ENCODE measurements around the gene TTLL8.

TTLL8 gene

DNA sequence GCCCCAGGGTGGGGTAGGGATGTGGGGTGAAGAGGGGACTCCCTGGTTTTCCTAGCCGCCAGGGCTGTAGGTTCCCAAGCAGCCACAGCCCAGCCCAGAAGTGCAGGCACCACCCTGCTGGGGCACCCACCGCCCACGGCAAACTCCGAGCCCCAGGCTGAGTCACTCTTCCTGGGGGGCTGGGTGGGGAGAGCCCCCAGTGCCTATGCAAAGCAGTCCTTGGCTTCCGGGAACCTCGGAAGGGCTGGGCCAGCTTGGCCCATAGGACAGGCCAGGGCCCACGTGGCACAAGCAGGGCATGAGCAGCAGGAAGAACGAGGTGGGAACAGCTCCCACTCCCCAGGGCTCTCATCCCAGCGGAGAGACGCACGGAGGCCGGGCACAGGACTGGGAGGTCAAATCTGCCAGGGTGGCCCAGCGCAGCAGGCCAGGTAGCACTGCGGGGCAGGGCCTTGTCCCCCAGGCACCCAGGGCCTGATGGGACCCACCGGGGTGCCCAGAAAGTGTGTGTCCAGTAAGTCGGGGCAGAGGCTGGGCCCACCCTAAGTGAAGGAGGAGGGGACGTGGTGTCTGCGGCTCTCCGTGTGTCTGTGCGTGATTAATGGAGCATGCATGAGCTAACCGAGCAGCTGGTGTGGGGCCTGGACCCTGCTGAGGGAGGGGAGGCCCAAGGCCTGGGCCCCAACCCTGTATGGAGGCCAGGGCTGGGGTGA lies 41.0 kb downstream of the TTLL8 start:
- DNase-seq, result no peak

DNA sequence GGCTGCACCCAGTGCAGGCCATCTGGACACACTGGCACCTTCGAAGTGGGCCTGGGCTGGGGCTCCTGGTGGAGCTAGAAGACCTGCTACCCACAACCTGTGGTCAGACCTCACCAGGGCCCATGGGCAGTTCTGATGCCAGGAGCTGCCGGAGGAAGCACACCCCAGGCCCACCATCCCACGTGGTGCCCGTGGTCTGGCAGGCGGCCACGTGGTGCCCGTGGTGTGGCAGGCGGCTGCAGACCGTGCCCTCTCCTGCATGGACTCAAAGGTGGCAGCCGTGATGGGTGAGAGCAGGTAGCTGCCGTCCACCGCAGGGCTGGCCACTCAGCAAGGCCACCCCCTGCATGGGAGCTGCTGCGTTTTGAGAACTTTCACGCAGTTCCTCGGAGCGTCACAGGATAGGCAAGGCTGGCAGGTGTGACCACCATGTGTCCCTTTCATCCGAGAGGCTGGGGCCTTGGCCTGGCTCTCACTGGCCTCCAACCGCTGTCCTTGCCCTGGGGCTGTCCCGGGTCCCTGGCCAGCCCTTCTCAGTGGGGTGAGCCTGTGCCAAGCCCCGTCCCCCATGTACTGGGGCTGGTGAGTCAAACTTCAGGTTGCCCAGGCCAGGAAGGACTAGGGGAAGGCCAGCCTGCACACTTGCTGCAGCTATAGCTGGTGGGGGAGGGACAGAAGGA lies 41.6 kb downstream of the TTLL8 start:
- no peak for DNase-seq

DNA sequence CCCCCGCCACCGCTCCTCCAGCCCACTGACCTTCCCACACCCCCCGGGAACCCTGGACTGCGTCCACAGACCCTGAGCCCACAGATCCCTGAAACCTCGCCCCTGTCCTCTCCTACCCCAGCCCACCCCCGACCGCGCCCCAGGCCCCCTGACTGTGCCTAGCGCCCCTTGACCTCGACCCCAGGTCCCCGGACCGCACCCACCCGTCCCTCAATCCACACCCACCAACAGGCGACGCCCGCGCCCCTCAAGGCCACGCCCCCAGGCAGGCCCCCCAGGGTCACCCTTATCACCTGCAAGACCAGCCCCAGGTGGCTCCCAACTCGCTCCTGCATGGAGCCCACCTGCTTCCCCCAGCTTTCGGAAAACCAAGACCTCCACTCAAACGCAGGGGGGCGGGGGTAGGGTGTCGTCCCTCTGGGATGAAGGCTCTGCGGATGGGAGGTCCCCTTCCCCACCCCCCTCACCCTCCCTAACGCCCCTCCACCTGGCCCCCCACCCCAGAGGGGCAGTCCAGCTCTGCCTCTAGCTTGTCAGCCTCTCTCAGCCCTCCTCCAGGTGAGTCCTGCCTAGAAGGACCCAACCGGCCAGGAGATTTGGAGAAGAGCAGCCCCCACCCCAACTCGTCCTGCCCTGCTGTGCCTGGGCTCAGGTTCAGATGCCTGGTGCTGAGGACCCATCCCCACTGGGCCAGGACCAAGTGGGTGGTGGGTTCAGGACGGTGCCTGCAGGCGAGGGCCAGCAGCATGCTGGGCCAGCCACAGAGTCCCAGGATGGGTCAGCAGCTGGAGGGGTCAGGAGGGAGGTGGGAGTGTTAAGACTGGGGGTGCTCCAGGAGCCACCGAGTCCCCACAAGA lies 42.4 kb downstream of the TTLL8 start:
- no peak for DNase-seq

DNA sequence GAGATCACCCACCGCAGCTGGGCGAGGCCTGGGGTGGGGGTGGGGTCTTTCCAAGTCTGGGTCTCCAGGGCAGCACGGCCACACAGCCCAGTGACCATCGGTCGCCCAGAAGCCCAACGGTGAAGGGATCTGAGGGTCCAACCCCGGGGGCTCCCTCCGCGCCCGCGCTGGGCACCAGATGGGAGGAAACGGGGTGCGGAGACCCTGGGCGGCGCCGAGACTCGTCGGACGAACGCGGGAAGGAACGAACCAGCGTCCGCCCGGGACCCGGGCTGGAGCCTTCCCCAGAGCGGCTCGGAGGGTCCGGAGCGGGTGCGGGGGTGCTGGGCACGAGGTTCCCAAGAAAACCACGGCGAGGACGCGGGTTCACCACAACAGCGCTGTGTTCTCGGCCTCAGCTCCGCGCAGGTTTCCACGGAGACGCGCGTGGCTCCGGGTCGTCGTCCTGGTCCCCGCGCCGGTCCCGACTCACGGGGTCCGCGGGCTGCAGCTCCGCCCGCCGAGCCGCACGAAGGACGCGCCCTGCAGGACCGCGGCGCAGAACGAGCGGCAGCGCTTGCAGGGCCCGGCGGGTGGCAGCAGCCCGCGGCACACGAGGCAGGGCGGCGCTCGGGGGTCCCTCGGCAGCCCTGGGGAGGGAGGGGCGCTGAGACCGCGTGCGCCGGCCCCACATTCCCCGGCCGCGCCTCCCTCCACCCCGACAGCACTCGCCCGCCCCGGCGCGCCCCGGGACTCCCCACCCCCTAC lies 43.3 kb downstream of the TTLL8 start:
- no peak for DNase-seq

DNA sequence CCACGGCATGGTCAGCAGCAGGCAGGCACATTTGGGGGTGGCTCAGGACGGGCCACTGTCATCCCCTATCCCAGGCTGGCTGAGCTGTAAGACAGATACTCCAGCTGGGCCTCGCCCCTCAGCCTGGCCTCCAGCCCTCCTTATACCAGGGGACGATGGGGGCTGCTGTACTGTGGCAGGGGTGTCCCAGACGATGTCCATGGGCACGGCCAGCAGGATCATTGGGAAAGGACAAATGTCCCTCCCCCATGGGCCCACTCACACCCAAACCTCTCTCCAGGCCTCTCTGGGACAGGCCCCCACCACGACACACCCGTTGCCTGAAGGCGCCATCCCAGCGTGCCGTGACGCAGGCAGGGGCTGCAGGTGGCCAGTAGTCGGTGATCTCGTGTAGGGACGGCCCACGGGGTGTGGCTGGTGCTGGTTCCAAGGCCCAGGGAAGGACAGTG lies 44.0 kb downstream of the TTLL8 start:
- DNase-seq, result no peak

DNA sequence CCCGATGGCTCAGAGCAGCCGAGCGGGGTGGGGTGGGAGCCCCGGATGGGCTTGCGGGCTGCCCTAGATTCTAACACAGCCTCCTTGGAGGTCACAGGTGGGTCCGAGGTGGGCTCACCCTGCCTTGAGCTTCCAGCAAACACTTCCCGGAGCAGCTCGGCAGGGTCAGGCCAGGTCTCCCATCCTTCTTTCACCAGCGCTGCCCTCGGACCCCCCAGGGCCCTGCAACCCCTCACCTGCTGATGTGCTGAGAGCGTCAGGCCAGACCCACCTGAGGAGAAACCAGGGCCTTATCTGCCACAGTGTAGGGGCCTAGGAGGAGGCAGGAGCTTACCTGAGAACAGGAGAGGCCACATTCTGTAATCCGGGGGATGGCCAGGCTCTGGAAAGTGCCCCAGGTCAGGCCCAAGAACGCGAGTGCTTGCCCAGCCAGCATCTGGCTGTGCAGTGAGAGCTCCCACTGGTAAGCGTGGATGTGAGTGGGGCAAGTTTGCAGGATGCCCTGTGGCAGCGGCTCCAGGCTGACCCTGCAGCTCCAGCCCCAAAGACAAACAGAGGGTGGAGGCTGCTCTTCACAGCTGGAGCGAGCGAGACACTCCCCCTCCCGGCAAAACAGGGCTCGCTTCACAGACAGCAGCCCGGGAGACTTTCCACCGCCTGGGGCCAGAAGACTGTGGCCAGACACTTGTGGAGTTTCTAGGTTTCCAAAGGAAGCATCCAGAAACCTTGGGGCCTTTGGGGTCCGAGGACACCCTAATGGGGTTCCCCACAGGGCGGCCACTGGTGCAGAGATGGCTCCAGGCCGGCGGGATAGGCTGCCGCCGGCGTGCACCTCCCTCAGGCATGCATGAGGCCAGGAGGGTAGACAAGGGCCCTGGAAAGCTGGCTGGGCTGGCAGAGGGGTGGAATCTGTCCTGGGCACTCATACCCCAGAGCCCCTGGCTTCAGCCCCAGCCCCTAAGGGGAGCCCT lies 45.6 kb downstream of the TTLL8 start, which contains the start of gene IL17REL:
Gene IL17REL, minus strand, starts transcription at position 555 of the 971 bp plus-strand sequence. Its CDS starts 119 bp downstream, at position 436.
- no peak for DNase-seq

DNA sequence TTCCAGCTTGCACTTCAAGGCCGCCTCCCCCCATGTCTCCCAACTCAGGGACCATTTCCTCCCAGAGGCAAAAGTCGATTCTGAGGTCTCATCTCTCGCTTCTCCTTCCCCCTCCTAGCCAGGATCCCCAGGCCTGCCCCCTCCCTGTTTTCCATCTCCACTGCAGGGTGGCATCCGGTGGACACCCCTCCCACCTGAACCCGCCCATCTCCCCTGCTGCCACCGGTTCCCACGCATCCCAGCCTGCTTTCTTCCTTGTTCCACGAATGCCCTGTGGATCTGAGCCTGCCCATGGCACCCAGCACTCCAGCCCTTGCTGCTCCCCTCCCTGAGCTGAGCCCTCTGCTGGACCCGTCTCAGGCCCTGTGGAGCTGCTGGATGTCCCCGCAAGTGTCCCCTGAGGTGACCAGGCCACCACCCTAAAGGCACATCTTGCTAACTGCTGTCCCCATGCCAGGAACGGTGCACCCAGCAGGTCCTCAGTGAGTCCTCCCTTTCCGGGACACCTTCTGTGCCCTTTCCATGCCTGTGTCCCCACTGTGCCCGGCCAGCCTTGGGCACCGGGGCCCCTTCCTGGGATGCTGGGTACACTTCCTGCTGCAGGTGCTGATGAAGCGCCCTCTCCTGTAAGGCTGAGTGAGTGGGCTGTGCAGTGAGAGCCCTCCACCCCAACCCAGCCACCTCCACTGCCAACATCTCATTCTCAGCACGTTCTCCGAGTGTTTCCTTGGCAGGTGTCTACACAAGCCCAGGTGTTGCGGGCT lies 46.5 kb downstream of the TTLL8 start:
- DNase-seq, result no peak

DNA sequence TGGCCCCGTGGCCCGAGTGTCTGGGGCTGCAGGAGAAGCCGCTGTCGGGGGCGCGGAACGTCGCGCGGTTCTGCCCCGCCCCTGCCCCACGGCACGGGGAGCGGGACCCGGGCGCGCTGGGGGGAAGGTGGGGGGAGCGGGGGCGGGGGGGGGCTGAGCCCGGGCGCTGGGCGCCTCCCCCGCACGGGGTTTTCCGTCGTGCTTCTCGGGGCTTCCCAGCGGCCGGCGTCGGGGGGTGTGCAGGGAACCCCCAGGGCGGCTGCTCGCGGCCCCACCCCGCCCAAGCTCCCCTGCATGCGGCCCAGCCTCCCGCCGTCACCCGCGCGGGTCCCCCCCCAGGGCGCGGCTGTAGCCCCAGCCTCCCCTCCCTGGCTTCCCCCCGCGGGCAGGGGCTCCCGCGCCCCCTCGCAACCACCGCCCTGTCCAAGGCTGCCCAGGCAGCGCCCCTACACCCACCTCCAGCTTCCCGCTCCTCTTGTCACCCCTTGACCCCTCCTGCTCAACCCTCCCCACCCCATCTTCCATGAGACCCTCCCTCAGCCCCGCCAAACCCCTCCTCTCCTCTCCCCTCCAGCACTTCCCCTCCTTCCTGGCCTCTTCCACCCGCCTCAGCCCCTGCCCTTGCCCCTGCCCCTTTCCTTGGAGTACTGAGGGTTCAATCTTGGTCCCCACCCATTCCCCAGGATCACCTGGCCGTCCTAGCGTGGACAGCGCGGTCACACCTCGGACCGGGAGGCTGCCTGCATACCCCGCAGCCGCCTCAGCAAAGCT lies 47.2 kb downstream of the TTLL8 start:
- DNase-seq, result no peak

DNA sequence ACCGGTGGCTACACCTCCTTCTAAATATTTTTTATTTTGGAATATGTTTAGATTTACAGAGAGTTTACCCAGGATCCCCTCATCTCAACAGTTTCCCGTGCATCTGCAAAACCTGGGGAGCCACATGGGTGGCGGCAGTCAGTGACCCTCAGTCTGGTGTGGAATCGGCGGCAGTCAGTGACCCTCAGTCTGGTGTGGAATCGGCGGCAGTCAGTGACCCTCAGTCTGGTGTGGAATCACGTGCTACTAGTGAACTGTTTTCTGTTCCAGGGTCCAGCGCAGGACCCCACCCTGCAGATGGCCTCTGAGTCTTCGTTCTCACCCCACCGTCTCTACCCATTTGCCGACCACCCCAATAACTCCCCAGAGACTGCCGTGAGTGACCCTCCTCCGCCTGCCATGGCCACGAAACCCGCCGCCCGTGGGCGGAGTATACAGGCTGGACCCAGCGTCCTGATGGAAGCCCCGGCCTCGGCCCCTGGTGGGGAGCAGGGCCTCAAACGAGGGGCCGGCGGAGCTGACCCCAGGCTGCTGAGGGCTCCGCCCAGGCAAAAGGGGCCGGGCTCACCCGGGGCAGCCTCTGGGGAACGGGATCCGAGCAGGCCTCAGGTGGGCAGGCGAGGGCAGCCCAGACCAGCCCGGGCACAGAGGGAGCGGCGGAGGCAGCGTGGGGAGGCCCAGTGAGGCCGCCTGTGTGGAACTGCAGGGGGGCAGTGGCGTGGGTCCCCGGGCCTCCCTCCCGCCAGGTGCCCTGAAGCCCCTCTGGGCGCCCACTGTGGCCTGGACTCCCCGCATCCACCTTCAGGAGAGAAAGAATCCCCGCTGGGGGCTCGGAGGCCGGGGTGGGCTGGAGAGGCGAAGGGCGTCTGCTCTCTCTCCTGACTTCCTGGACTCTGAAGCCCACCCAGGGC lies 48.1 kb downstream of the TTLL8 start:
- DNase-seq, result no peak

DNA sequence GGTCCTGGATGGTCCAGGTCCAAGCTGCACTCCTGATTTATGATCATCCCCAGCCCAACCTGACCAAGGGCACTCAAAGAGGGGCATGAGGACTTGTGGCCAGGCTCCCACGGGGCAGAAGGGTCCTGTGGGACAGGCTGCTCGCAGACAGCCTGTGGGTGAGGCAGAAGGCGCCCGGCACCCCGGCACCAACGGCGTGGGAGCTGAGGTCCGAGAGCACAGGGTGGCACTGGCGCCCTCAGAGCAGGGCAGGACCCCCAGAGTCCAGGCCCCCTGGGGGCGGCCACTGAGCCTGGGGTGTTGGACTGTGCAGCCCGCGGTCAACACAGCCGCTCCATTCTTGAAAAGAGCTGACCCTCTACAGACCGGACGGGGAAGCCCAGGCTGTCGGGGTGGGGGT lies 48.8 kb downstream of the TTLL8 start:
- no peak for DNase-seq

DNA sequence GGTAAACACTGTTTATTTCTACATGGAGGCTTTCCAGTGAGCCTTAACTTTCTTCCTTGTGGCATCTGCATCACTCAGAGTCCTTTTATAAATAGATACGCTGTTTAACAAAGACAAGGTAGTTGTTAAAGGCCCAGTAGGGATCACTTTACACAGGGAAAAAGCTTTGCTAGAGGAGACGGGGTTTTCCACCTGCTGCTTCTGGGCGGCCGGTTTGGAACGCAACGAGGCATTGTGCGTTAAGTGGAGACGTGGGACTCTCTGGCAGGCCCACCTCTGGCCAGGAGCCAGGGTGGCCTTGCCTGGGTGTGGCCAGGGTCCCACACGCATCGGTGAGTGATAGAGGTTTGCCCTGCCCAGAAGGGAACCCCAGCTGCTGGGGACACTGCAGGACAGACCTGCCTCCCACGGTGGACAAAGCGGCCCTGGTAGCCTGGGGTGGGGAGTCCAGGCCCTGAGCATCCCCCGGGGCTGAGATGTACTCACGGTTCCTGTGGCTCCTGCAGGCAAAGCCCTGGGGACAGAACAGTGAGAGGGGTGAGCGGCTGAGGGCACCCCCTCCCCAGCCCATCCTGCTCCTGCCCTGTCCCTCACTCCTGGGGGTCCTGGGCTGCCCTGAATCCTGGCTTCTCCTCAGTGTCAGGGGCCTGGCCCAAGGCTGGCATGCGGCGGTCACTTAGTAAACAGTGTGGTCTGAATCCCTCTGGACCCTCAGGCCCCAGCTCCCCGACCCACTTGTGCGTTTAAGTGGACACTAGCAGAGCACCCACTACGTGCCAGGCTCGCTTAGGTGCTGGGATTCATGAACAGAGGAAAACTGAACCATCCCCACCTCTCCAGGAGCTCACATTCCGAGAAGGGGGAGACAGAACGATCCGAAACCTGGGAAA lies 49.7 kb downstream of the TTLL8 start:
- DNase-seq, result no peak

DNA sequence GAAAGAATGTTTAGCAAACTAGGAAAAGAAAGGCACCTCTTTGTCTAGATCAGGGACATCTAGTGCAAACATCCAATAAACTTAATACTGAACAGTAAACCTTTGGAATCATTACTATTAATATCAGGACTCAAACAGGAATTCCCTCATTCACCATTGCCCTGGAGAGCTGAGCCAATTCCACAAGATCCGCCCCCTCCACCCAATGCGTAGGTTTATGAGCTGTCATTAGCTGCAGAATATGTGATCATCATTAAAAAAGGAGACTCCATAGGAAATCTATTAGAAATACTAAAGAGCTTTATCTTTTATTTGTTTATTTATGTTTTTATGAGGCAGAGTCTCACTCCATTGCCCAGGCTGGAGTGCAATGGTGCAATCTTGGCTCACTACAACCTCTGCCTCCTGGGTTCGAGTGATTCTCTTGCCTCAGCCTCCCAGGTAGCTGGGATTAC lies 51.0 kb downstream of the TTLL8 start:
- no peak for DNase-seq

DNA sequence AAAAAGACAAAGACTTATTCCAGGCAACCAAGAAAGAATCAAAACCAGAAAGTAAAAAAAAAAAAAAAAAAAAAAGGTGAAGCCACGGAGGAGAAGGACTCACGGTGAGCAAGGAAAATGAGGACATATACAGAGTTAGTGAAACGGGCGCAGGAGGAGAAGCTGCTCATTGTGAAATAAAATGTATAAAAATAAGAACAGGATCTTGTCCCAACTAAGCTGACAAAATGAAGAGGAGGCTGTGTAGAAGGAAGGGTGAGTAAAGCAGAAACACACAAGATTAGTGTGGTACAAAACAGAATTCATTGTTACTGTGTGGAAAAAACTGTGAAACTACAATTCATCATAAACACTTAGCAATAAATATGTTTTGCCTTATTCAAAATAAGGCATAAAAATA lies 53.2 kb downstream of the TTLL8 start:
- DNase-seq, result no peak

DNA sequence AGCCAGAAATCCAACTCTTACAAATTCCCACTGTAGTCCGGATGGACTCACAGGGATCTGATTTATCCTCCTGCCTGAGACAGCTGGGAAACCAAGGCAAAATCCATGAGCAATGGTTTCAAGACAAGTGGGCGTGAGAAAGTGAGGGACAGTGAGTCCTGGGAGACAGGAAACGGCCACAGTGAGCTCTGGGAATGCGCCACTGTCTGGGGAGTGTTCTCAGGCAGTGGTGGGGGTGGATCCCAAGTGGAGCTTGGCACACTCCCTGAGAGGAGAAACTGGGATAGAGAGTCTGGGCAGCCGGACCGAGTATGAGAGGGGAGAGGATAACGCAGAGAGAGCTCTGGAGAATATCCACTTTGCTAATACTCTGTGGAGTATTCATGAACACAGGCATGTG lies 55.3 kb downstream of the TTLL8 start:
- DNase-seq, result no peak

DNA sequence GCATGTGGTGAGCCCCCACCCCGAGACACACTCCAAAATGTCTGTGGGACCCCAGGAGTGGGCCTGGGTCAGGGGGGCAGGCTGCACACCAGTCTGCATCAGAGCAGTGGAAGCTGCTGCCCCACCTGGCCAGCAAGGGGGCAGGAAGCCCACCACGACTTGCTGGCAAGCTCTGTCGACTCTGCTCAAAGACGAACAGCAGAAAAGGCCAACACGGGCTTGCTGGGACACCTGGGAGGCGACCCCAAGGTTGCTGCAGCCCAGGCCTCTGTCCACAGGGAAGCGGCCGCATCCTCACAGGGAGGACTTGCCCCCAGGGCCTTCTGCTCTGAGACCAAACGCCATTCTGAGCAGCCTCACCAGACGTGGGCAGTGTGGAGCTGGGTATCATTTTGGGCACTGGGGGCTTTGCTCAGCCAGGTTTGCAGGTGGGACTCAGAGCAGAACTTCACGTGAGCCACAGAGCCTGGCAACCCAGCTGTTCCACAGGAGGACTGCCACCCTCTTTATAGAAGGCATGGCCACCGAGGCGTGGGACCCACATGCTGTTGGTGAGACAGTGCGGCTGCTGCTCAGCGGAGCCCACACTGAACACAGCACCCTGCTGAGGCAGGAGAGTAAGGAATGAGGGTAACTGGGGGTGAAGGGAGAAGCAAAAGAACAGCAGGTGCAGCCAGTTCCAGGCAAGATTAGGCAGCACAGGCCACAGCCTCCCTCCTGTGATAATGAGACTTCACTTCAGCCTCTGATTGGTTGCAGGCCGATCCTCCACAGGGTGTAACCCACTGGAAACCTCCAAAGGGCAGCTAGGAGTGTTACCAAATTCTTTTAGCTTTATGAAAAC lies 56.5 kb downstream of the TTLL8 start:
- DNase-seq, result no peak

DNA sequence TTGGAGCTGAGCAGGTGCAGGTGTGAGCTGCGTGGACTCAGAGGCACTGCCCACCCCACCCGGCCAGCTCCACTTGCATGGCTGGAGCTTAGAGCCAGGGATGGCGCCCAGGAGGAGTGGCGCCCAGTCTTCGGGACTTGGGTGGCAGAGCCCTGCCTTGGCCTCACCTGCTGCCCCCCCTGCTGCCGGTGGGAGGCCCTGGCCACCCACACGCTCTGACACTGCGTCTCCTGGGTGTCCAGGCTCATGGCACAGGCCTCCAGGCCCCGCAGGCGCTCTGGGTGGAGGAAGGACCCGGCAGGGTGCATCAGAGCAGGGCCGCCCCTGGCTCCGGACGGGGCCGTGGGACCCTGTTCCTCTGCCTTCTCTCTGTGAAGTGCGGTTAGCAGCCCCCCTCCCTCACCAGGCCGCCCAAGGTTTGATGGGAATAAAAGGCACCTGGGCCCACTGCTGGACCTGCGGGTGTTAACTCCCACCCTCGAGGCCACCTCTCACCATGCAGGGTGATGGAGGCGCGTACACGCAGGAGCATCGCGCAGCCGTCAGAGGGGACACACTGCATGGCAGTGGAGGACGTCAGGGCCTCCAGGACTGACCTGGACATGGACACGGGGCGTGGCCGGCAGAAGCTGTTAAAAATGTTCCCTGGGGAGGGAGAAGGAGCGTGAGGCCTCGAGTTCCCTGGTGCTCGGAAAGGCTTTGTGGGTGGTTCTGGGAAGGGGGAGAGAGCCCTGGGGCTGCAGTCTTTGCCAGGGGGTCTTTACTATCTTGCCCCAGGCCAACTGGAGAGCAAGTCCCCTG lies 57.3 kb downstream of the TTLL8 start:
- no peak for DNase-seq
